NCI-H748 (cell line): ENCODE data around the gene SLC6A9.

ENCODE experiments used
- DNase-seq: peaks from one replicate; lab custom pipeline; 2025; ENCODE audit not compliant: unreplicated experiment; lab: John Stamatoyannopoulos, UW

Gene SLC6A9

GRCh38 chr1:44031252-44032169 lies at the start of gene SLC6A9:
Gene SLC6A9 (minus strand): TSS chr1:44031462. CDS start chr1:44024277, 7,185 bp downstream.
- DNase-seq, result peak; percentile 75

GRCh38 chr1:44079566-44079965 lies 48.3 kb upstream of the SLC6A9 start:
- DNase-seq, result no peak

GRCh38 chr1:44078104-44078503 lies 46.8 kb upstream of the SLC6A9 start:
- no peak for DNase-seq

GRCh38 chr1:44077421-44077820 lies 46.2 kb upstream of the SLC6A9 start:
- no peak for DNase-seq

GRCh38 chr1:44076066-44076465 lies 44.8 kb upstream of the SLC6A9 start:
- DNase-seq, result no peak

- DNase-seq, result no peak
These were observed 43.2 kb upstream of the SLC6A9 start for GRCh38 chr1:44074415-44074814.

GRCh38 chr1:44073528-44073927 lies 42.3 kb upstream of the SLC6A9 start:
- DNase-seq, result no peak

GRCh38 chr1:44072821-44073220 lies 41.6 kb upstream of the SLC6A9 start:
- no peak for DNase-seq

- DNase-seq, result no peak
These were observed 40.9 kb upstream of the SLC6A9 start for GRCh38 chr1:44072204-44072603.

- DNase-seq, result no peak
These were observed 40.2 kb upstream of the SLC6A9 start for GRCh38 chr1:44071461-44071860.

GRCh38 chr1:44068442-44068921 lies 37.2 kb upstream of the SLC6A9 start:
- DNase-seq, result no peak

GRCh38 chr1:44067266-44068250 lies 36.3 kb upstream of the SLC6A9 start:
- no peak for DNase-seq

GRCh38 chr1:44062656-44063179 lies 31.5 kb upstream of the SLC6A9 start:
- no peak for DNase-seq

GRCh38 chr1:44061857-44062256 lies 30.6 kb upstream of the SLC6A9 start:
- no peak for DNase-seq

- no peak for DNase-seq
These were observed 29.6 kb upstream of the SLC6A9 start for GRCh38 chr1:44060830-44061267.

- no peak for DNase-seq
These were observed 28.5 kb upstream of the SLC6A9 start for GRCh38 chr1:44059664-44060355.

- DNase-seq, result no peak
These were observed 27.9 kb upstream of the SLC6A9 start for GRCh38 chr1:44059212-44059611.

- DNase-seq, result no peak
These were observed 26.0 kb upstream of the SLC6A9 start for GRCh38 chr1:44057293-44057692.

- DNase-seq, result no peak
These were observed 22.1 kb upstream of the SLC6A9 start for GRCh38 chr1:44053394-44053793.

GRCh38 chr1:44050261-44050660 lies 19.0 kb upstream of the SLC6A9 start:
- DNase-seq, result no peak

GRCh38 chr1:44049839-44050238 lies 18.6 kb upstream of the SLC6A9 start:
- no peak for DNase-seq
